Measurements from ENCODE around the gene PRKACA.

The PRKACA gene

DNA sequence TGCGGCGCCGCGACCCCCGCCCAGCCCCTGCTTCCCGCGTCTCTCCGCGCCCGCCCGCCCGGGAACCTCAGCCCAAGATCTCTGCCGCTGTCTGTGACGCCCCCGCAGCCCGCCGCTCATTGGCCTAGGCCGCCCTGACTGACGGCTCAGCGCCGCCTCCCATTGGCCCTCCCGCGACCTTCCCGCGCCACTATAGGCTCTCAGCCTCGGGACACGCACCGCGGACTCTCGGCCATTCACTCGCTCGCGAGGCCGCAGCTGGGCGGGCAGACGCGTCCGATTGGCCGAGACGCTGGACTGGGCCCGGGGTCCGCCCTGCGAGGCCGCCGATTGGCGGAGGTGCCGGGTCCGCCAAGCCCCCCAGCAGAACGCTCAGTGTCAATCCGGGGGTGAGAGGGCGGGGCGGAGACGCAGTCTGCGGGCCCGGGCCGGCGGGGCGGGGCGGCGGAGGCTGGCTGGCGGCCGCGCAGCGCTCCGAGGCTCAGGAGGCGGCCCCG, at the start of gene PRKACA:
Gene PRKACA (minus strand): TSS at position 95 of the 497 bp plus-strand sequence. CDS start 215 bp downstream, outside the sequence.
- peak; percentile 98 for DNase-seq

DNA sequence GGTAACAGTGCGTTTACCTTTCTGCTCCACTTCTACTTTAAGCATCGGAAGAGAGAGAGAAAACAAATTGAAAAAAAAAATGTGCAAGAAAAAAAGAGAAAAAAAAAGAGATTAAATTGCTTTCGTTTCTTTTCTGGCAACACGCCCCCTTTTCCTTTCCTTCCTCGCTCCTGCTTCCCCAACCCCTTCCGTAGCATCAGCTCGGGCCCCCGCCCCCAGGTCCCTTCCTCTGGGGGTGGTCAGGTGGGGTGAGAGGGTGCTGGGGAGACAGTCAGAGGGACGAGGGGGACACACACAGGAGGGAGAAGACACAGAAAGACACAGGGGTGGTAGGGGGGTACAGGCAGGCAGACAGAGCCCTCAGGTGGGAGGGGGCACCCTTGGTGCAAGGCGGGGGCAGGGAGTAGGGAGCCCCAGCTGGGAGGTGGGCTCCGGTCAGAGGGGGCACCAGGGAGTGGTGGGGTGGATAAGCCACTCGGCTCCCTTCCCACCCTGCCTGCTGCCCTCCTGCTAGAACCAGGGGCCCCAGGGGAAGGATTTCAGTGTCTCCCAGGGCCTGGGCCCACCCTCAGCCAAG, 49.5 kb upstream of the PRKACA start:
- no peak for DNase-seq

DNA sequence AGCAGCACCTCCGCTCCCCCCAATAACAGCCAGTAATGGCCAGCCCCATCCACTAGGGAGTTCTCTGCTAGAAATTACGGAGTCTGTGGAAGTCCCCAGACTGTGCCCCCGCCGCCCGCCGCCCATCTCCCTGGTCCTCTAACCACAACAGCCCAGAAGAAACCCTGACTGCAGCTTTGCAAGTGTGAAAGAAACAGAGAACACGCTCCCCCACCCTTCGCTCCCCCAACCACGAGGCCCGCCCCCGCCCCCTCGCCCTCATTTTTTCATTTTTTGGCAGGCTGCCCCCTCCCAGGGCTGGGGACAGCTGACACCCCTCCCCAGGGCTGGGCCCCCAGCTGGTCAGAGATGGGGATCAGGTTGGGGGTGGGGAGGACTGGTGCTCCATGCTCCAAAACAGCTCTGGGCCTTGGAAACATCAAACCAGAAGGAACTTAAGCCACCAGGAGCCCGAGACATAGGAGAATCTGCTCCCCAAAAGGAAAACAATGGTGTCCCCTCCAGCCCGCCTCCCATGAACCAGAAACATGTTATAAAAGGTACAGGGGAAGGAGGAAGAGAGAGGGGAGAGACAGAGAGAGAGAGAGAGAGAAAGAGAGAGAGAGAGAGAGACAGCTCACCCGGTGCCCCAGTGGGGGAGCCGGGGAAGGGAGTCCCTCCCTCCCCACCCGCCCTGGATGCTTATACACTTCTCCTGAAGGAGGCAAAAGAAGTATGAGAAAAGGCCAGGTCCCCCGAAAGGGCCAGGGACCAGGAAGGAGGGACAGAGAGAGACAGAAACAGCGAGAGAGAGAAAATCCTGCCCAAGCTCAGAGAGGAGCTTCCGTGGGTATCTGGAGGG, 48.6 kb upstream of the PRKACA start:
- no peak for DNase-seq

DNA sequence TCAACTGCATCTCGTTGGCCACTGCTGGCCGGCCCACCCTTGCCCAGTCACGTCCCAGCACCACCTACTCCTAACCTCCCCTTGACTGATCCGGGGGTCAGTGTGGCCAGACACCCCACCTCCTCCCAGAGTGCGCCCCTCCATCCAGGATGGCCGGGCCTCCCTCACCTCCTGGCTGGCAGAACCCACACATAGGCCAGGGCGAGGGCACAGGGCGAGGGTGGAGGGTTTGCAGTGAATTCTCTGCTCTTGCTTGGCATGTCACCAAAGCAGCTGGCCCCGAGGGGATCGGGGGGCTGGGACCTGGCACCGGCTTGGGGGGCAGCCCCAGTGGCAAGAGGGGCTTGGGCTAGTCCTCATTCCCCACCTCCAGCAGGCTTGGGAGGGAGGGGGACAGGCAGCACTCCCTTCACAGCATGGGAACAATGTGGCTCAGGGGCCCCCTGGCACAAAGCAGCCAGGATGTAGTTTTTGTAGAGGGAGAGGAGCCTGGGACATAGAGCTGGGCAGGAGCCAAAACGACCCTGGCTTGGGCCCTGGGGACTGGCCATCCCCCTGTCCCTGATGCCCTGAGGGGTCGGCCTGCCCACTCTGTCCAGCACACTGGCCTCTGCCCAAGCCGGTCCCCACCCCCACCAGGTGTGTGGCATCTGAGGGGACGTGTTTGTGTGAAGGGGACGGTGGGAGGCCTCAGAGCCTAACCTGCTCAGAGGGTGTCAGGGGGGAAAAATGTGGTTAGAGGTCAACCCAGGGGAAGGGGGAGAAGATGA, 47.3 kb upstream of the PRKACA start:
- no peak for DNase-seq

DNA sequence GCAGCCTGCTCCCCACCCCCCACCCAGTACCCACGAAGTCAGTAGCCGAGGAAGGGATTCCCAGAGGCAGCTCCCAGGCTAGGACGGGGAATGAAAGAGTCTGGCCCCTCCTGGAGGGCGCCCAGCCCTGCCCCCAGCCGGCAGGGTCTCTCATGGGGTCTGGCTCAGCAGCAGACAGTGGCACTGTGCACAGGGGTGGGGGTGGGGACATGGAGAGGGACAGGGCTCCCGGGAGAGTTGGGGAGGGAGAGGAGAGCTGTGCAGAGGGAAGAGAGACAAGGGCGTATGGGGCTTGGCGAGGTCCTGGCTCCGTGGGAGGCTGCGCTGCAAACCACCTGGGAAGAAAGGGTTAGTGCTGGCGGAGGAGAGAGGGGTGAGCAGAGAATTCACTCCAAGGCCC, 46.5 kb upstream of the PRKACA start:
- no peak for DNase-seq

DNA sequence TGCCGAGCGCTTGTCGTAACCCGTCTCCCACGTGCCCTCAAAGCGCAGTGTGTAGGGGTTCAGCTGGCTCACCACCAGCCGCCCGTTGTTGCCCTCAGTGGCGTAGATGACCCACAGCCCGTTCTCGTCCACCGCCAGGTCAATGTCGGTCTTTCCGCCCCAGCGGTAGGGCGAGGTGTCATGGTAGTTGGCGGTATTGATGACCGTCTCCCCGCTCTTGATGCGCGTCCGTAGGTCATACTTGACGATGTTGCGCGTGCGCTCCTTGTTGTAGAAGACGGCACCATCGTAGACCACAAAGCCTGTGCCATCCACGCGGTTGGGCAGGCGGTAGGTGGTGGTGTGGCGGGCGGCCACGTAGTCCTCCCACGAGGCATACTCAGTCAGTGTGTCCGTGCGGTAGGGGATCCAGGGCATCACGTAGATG, 45.3 kb upstream of the PRKACA start:
- no peak for DNase-seq

DNA sequence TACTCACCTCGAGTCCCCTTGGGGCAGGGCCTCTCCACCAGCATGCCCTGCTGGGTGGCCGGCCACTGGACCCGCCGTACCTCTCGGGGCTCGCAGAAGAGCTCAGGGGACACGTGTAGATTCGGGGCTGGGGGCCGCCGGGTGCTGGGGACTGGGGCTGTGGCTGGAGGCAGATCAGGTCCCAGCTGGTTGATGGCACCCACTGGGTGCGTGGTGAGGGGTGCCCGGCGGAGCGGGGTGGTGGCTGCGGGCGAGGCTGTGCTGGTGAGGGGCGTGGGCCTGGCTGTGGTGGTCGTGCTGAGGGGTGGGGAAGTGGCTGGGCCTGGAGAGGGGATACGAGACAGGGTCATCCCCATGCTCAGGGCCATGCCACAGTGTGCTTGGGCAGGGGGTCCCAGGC, 43.7 kb upstream of the PRKACA start:
- DNase-seq, result no peak

DNA sequence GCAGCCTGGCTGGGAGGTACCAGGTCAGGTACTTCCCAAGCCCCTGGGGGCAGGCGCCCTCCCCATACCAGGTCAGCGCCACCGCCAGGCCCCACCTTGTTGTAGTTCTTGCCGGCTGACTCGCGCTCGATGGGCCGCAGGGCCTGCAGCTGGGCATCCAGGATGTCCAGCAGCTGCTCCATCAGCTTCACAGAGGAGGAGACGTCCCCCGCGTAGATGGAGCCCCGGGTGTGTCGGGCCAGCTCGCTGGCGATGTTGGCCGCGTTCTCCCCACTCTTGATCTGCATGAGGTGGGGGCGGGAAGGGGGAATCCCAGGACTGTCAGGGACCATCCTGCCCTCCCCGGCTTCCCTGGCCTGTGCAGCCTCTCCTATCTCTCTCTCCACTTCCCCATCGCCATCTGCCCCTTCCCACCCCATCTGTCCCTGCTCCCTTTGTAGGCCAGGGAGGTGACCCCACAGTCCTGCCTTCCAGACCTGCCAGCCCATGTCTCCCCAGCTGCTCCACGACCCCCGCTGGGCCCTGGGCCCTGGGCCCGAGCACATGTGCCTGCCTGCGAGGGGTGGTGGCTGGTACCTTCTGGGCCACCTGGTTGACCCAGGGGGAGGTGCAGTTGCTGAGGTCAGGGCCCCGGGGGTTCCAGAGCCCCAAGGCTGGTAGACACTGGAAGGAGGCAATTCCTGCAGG, 42.6 kb upstream of the PRKACA start:
- DNase-seq, result no peak

DNA sequence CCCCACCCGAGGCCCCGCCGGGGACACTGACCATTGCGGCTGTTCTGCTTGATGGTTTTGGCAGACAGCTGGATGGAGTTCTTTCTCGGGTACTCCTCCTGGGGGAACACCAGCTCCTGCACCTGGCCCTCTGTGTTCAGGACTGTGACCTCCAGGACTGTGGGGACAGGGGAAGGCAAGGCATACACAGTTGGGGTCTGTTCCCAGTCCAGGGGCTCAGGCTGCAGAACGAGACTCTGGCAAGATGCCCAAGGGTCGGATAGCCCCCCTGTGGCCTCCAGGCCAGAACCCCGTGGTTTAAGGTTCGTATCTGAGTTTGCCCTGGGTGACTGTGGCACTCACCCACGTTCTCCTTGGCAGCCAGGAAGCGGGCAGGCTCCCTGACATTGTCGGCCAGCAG, 41.5 kb upstream of the PRKACA start:
- DNase-seq, result no peak

DNA sequence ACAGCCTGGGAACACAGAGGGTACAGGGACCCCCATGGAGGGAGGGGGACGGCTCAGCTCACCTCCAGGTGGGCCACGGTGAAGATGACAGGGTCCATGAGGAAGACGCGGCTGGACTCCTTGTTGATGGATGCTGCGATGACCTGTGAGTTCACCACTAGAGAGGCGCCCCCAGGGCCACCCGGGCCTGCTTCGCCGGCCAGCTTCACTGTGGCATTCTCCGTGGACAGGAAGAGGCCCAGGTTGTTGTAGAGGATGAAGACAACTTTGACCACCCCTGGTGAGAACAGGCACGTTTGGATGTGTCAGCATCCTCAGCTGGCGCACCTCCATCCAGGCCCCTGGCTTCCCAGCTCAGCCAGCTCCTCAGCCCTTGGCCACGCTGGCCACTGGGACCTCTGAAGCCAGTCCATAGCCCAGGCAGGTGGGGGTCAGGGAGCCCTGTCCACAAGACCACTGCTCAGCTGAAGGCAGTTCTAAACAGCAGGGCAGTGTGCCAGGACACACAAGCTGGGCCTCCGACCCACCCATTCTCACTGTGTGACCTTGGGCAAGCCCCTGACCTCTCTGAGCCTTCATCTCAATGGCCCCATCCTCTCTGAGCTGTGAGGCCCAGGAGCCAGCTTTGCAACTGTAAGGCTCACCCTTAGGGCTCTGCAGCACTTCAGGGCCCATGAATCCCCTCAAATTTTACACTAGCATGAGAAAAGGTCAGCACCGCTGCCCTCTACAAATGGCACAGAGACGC, 40.9 kb upstream of the PRKACA start:
- DNase-seq, result no peak

DNA sequence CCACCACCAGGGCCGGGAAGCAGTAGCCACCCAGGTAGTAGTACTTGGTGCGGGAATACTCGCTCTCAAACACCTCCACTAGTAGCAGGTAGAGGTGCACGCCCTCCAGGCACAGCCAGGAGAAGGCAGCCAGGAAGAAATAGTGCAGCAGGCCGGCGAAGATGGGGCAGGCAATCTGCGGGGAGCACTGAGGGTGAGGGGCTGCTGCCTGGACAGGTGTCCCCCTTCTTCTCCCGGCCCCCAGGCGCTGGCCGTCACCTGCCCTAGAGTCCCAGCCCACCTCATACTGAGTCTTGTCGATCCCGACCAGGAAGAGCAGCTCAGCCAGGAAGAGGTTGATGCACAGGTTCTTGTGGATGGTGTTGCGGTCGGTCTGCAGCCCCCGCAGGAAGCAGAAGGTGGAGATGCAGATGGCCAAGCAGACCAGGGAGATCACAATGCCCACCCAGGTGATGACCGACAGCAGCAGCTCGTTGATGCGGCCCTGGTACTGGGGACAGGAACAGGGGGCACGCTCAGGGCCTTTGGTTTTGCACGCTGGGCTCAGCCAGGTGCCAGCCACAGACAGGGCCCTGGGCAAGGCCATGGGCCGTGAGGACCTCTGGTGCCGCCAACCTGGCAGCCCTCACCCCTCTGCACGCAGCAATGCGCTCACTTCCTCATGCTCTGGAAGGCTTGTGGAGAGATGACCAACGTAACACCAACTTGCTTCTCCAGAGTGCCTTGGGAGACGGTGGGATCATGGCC, 39.6 kb upstream of the PRKACA start:
- no peak for DNase-seq

DNA sequence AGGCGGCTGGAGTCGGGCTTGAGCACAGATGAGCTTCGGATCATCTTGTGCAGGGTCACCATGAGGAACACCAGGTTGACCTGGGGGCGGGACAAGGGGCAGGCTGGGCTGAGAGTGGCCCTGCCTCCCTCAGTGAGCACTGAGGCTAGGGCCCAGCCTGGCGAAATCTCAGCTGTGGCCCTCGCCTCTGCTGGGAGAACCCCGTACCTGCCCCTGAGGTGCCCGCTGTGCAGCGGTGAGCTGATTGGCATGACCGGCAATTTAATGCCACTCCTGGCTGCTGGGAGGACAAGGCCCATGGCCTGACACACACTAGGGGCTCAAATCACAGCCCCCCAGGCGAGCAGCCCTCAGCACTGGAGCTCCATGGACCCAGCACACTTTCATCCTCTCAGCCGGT, 38.6 kb upstream of the PRKACA start:
- no peak for DNase-seq

DNA sequence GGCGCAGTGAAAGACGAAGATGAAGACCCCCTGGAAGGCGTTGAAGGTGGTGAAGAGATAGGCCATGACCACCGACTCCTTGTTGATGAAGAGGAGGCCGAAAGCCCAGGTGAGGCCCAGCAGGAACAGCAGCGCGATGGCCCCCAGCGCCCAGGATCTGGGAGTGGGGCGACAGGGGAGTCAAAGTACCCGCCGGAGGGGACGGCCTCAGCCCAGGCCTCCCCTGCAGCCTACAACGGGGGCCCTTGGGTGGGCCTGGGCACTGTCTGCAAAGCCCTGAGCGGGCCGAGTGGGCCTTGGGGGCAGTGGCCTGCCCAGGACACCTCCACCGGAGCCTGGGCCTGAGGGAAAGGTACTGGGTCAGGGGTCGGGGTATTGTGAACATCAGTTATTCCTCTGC, 37.8 kb upstream of the PRKACA start:
- DNase-seq, result no peak

DNA sequence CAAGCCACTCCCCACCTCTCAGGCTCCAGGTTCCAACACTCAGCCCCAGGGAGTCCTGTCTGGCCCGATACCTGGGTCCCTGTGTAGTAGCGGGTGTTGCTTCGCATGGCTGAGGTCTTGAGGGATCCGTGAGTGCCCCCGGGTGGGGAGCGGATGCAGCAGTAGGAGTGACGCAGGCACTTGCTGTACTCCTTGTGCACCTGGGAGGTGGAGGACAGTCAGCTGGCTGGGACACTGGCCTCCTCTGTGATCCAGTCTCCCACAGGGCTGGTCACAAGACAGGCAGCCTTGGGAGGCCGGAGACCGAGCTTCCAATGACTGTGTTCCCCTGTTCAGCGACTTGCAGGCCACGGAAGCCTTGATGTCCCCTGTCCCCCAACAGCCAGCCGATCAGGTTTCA, 35.2 kb upstream of the PRKACA start:
- DNase-seq, result no peak

DNA sequence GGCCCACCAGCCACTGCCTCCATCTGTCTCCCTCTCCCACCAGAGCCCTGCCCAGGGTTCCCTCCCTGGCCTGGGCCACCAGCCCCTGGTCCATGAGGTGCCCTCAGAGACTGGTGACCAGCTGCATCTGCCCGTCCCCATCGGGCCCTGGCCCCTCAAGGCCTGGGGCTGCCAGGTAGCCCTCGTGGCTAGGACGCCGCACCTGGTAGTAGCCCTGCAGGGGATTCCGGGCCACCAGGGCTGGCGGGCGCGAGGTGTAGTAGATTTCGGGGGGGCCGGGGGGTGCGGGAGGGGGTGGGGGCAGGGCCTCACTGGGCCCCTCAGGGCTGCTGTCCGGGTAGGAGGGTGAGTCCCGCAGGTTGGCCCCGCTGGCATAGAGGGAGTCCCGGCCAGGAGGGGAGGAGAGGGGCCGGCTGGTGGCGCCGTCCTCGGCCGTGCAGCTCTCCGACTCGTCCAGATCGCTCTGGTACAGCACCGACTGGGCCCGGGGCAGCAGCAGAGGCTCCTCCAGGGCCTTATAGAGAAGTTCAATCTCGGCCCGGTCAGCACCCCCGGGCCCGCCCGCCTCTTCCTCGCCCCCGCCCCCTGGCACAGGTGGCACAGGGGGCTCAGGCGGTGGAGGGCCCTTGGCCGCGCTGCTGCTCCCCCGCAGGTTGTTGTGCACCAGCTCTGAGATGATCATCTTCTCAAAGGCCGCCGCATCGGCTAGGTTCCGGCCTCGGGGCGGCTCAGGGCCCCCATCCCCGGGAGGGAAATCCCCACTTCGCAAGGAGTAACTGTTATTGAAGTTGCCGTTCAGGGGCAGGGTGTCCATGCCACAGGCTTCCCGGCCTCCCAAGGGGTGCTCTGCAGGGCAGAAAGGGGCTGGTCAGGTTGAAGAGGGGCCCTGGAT, 33.5 kb upstream of the PRKACA start:
- no peak for DNase-seq

DNA sequence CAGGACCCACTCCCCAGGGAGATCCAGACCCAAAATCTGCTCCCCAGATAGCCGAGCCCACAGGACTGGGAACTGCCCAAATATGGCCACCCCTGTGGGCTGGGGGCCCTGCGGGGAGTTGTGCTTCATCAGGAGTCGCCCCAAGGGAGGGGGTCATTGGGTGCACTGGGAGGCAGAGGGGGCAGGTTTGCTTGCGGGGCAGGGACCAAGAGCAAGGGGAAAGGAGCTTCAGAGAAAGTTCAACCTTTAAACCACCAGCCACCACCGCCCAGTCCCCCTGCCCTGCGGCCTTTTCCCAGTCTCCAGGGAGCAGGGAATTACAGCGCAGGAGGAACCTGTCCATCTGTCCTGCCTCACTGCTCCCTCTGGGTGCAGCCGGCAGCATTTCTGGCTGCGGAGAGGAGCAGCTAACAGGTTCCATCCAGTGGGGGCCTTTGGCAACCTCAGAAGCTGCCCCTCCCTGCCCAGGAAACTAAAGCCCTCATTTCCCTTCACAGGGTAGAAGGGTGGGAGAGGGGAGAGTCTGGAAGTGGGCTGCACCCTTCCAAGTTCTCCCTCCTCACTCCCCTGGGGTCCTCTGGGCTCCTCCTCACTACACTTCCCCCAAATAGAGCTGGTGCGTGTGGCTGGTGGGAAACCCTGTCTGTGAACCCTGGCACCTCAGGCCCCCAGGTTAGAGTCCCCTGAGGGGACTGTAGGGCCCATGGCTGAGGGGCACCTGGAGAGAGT, 32.6 kb upstream of the PRKACA start:
- no peak for DNase-seq

DNA sequence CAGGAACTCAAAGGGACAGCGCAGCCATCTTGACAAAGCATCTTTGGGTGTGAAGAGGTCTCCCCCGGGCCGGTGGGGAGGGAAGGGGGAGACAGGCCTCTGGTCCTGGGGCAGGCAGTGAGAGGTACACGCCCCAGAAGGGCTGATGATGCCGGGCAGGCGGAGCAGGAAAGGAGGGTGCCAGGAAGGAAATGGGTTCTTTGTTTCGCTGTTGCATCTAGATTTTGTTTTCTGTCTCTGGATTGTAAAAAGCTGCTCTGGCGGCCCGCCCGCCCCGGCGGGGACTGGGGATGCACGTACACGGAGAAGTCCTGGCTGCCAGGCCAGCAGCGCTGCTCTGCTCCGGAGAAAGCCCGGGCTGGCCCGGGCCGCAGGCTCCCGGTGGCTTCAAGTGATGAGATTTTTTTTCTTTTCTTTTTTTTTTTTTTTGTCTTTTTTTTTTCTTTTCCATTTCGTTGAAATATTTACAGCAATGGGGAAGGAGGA, 32.0 kb upstream of the PRKACA start:
- DNase-seq, result no peak

DNA sequence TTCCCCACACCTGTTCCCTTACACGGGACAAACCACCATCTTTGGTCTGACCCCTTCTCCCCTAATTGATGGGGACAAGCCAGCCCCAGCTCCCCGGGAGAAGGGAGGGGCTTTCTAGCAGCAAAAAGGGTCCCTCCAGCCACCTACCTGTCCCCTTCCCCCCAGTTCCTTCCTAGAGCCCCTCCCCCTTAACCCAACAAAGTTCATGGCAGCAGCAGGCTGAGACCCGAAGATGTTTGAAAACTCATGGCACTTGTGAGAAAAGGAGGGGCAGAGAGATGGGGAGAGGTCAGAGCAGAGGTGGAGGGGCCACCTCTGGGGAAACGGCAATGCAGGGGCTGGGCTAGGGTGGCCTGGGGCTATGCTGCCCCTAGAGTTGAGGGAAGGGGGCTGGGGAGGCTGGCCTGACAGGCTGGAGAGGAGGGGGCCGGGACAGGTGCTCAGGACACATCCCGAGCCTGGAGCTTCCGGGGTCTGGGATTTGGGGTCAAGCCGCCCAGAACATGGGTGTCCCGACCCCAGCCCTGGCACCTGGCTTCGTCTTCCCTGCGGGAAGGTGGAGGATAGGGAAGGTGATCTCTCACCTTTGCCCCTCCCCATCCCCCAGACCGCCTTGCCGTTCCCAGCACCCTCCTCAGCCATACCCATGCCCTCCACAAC, 31.3 kb upstream of the PRKACA start:
- DNase-seq, result no peak

Data from amniotic stem cell (primary cell).